Fibroblast of the aortic adventitia (primary cell): ENCODE data around the gene FAM193B. TPM values are rescaled to one million over a fixed set of nuclear protein-coding genes. Genes with fewer than 3 reads are reported as not detected.

ENCODE experiments used
- DNase-seq: peaks from one replicate; pipeline ENCODE4 v3.0.0-alpha.2; 2010; ENCODE audit warnings: low read depth
- H3K4me3 ChIP-seq: 2 replicates; pipeline ENCODE4 v1.5.1; 2011; ENCODE audit warnings: low read depth, mild to moderate bottlenecking, control low read depth, low read length, moderate library complexity
- CTCF ChIP-seq: IDR thresholded peaks from 2 replicates; pipeline ENCODE4 v1.5.1; 2011; ENCODE audit warnings: mild to moderate bottlenecking, low read length, control low read depth, inconsistent platforms; ENCODE audit not compliant: insufficient read depth
- total RNA-seq: library from RNA; depleted of rRNA; stranded (reverse); fragments of >200 nt; gene quantifications from 2 replicates; pipeline ENCODE4 v1.2.3, GENCODE V29; 2012; ENCODE audit warnings: low replicate concordance

The FAM193B gene
- total RNA-seq, 1 donor, result 20.2 TPM

DNA sequence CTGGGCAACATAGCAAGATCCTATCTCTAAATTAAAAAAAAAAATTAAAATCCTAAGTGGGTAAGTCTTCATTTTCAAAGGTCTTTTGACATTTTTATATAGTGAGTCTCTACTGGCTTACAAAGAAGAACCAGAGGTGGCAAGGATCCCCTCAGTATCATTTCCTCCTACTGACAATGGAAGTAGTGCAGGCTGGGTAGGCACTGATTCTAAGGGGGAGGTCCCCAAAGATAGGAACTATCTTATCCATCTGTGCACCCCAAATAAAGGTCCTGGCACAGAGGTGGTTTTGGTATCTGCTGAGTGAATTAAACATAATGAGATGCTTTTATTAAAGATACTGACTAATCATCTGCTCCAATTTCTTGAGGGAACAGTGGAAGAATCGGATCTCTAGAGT is 4.2 kb downstream of the FAM193B start:
- no peak for DNase-seq
- TF ChIP-seq CTCF, result no peak
- no peak overlapping the region for H3K4me3 ChIP-seq

- no peak for DNase-seq
- no peak overlapping the region for H3K4me3 ChIP-seq
- TF ChIP-seq CTCF, result no peak
These were observed 5.9 kb downstream of the FAM193B start for GRCh38 chr5:177548495-177548894.

- no peak overlapping the region for H3K4me3 ChIP-seq
- no peak for DNase-seq
- no peak for TF ChIP-seq CTCF
These were observed 6.6 kb downstream of the FAM193B start for GRCh38 chr5:177547736-177548135.

GRCh38 chr5:177546258-177546741 is 8.1 kb downstream of the FAM193B start:
- H3K4me3 ChIP-seq, result no peak overlapping the region
- no peak for TF ChIP-seq CTCF
- DNase-seq, result peak; percentile 99

DNA sequence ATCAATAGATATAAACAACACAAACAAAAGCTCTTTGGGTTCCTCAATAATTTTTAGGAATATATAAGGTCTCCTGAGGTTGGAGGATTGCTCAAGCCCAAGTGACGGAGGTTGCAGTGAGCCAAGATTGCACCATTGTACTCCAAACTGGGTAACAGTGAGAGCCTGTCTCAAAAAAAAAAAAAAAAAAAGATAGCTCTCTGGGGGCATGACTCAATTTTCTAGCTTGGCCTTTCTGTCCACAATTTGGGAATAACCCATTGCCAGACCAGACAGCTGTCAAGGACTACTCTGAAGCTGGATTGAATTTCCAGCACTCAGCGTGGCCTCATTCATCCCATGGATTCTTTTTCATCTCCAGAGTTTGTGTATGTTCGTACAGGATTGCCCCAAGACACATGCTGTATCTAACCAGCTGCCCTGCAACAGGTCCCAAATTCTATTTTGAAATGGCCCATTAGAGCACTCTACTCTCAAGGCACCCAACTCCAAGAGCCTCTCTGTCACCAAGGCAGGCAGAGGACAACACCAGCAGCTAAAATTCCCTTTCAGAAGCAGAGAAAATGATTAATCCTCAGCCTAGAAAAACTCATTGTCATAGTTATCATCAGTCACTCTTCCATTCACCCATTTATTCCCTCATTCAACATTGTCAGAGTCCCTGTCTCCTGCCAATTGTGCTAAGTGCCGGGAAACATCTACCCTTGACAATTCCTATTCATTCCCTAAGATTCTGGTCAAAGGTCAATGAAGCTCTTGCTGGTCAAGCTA is 8.7 kb downstream of the FAM193B start:
- peak; percentile 97 for DNase-seq
- H3K4me3 ChIP-seq, result no peak overlapping the region
- TF ChIP-seq CTCF, result no peak

DNA sequence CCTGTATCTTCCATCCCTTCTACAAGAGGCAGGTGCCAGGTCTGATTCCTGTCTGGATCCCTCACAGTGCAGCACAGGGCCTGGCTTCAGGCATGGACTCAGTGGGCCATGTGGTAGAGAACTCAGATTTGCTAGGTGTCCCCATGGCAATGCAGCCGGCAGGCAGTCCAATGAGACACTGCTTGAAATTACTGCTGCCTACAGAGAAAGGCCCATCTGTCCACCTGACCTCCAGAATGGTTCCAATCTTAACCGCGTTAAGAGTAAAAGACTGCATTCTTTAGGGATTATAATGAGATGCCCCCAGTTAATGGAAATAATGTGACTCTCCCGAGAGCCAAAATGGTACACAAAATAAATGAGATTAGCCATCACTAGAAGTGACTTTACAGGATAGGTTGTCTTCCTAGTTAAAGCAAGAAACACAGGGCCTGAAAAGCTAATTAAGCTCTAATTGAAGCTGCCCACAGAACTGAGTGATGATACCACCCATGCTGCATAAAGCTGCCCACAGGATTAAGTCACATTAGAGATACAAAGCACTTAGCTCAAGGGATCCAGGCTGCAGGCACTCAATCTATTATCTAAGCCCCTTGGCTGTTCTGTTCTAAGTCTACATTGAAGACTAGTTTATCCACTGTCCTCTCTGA is 11.4 kb downstream of the FAM193B start:
- no peak overlapping the region for H3K4me3 ChIP-seq
- DNase-seq, result no peak
- no peak for TF ChIP-seq CTCF
